HG03460 (cell line): ENCODE results near the gene PSD4.

ENCODE experiments used
- ATAC-seq: cut with Tn5 transposase; IDR thresholded peaks from one replicate; pipeline ENCODE4 v1.9.1; 2021; ENCODE audit not compliant: unreplicated experiment

PSD4 gene

DNA sequence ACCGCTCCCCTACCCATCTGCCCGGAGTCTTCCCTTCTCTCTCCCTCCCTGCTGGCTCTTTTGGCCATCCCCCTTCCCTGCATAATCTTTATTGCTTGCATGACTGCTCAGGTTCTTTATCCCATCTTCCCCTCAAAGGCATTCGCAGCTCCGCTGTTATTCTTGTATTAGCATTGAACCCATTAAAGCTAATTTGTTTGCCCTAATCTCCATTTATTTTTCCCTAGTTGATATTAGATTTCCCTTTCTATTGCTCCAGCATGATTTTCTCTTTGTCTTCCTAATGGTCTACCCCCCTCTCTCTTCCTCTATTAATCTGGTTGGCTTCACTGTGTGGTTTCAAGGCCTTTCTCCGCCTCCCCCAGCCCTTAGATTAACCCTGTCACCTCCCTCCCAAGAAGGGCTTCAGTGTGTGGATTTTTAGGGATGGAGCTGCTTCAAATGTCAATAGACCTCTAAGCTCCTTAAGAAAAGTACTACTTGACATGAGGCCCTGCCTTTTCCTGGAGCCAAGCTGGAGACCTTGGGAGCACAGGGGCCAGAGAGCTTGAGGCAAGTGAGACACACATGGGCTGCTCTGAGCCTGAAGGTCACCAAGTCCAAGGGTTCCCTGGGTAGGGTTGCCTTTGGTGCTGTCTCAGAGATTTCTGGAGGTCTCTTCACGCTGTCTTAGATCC lies 84.8 kb downstream of the PSD4 start:
- no peak for ATAC-seq
